ENCODE results near the gene ISM1.

Gene ISM1

DNA sequence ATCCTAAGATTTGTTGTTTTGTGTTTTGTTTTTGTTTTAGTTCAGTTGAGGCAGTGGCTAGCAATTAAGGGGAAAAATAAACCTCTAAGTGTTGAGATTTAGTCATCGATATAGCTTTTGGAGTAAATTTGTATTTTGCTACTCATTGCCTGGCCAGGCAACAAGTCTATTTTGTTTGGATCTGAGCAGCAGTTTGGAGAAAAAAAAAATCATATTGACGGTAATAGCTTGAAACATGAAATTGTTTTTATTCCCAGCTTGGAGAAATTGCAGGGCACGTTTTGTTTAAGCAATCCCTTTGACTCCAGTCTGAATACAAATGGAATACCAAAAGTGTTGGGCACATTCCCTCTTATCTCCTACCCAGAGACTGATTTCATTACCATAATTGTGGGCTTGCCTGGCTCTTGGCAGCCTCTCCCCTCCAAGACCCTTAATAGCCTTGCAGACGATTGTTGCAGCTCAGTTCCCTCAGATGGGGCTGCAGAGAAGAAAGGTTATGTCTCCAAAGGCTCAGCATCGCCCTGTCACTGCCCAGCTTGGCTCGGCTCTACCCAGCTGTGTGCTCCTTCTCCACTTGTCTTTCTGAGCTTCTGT, 56.0 kb downstream of the ISM1 start:
- no peak overlapping the region for H3K4me3 Mint-ChIP-seq
- no peaks in the 10 kb centered on the region for H3K9me3 Mint-ChIP-seq
- no peak for DNase-seq
- H3K27me3 Mint-ChIP-seq: peaks cover 3% of the 10 kb centered on the region
- no peak for ATAC-seq
- no peak overlapping the region for H3K27ac Mint-ChIP-seq
- H3K4me1 Mint-ChIP-seq: no peaks in the 10 kb centered on the region
- peaks cover 7% of the 10 kb centered on the region for H3K36me3 Mint-ChIP-seq (ENCODE audit: low read depth)

DNA sequence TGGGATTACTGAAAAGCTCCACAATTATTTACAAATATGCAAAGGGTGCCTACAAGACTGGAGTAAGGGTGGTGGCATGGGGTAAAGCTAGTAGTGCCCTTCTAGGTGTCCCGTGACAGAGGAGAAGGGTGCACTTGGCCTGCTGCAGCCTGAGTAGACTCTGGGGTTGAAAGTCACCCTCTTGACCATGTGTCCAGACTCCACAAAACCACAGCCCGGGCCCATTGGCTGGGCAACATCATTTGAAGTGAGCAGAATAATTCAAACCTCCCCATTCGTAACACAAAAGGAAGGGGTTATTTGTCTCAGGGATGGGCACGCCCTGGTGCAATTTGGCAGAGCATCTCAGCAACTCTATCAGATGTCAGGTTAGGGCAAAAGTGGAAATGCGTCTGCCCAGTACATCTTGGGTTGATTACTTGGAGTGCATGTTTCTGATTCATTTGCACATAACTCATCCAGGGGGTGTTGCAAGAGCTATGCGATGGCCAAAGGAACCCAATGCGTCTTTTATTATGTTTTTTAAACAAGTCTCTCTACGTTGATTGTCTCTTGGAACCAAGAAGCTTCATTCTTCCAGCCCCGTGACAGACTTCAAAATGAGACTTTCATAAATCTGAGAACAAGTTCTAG, 56.7 kb downstream of the ISM1 start:
- Mint-ChIP-seq H3K27me3 (peaks cover 3% of the 10 kb centered on the region), H3K36me3 (ENCODE audit: low read depth) (peaks cover 2% of the 10 kb centered on the region), H3K9me3 (no peaks in the 10 kb centered on the region), H3K4me1 (no peaks in the 10 kb centered on the region), H3K4me3 (no peak overlapping the region), H3K27ac (no peak overlapping the region)
- no peak for ATAC-seq
- DNase-seq: no peak

DNA sequence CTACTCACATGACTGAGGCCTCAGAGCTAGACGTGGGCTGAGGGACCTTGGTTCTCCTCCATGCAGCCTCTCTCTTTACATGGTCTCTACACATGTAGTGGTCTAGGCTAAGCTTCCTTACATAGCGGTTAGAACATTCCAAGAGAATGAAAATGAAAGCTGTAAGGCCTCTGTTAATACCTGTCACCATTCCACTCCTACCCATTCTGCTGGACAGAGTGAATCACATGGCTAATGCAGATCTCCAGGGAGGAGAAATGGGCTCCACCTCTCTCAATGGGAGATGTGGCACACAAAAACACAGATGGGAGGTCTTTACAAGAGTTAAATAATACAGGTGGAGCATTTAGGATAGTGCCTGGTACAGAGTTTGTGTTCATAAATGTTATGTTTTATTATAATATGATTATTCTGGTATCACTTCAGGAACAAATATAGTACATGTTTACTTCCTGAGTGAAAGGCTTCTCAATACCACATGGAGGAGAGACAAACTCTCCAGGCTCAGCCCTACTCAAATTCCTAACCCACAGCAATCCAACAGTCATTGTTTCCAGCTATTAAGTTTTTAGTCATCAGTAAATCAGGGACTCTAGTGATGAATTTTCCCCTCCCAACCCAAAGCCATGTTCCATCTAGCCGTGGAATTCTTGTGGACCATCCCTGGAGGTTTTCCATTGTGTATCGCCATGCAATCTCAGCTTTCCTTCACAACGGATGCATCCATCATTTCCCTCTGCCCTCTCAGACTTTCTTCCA, 57.9 kb downstream of the ISM1 start:
- Mint-ChIP-seq H3K27ac (no peak overlapping the region), H3K4me3 (no peak overlapping the region), H3K36me3 (ENCODE audit: low read depth) (peaks cover 2% of the 10 kb centered on the region), H3K27me3 (peaks cover 3% of the 10 kb centered on the region), H3K4me1 (no peaks in the 10 kb centered on the region), H3K9me3 (no peaks in the 10 kb centered on the region)
- DNase-seq (no peak), ATAC-seq (no peak)

- H3K27me3 Mint-ChIP-seq: peaks cover 3% of the 10 kb centered on the region
- no peaks in the 10 kb centered on the region for H3K9me3 Mint-ChIP-seq
- no peak for DNase-seq
- no peak overlapping the region for H3K4me3 Mint-ChIP-seq
- H3K36me3 Mint-ChIP-seq (ENCODE audit: low read depth): peaks cover 2% of the 10 kb centered on the region
- no peaks in the 10 kb centered on the region for H3K4me1 Mint-ChIP-seq
- no peak for ATAC-seq
- H3K27ac Mint-ChIP-seq: no peak overlapping the region
Measured at GRCh38 chr20:13280609-13281324, 59.7 kb downstream of the ISM1 start.

DNA sequence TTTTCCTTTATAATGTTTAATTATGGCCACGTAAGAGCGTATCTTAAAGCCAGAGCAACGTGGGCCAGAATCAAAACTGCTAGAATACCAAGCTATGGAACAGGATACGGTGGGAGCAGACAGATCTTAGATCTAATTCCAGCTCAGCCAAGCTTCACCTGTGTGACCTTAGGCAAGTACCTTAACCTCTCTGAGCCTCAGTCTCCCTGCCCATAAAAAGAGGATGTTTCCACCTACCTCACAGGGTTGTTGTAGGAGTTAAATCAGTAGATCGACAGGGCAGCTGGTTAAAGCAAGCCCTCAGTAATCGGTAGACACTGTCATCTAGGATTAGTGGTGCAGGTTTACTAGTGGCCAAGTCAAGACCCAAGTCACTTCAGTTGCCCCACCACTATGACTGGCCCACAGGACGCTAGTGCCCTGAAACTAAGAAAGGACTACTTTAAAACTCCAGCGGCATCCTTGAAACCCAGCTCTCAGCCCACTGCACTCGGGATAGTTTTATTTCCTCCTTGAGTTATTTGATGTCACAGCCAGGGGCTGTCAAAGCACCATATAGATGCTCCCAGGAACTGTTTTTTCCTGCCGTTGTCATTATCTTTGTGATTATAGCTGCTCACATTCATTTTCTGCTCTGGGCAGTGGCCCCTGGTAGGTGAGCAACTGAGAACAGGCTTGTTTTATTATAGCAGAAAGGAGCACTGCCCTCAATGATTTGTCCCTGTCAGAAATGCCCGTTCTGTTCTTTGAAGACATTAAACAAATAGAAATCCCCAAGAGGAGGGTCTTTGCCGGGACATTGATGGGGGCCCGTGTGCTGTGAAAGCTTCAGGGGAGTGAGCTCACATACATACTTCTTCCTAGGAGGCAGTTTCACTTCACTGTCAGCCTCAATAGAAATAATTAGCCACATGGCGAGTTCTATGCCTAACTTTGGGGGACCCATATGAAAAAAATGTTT, 63.1 kb downstream of the ISM1 start:
- Mint-ChIP-seq H3K9me3 (no peaks in the 10 kb centered on the region), H3K36me3 (ENCODE audit: low read depth) (peaks cover 7% of the 10 kb centered on the region), H3K4me3 (no peak overlapping the region), H3K27me3 (peaks cover 3% of the 10 kb centered on the region), H3K4me1 (peaks cover 2% of the 10 kb centered on the region), H3K27ac (no peak overlapping the region)
- ATAC-seq (no peak), DNase-seq (no peak)

DNA sequence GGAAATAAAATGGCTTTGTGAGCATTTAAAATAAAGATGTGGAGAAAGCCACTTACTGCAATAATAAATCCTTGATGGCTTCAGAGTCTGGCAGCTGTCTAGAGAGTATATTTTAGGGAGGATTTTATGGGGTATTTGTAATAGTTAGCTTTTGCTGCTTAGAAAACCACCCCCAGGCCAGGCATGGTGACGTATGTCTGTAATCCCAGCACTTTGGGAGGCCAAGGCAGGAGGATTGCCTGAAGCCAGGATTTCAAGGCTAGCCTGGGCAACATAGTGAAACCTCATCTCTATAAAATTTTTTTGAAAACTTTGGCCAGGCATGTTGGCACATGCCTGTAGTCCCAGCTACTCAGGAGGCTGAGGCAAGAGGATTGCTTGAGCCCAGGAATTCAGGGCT, 63.8 kb downstream of the ISM1 start:
- H3K4me1 Mint-ChIP-seq: peaks cover 2% of the 10 kb centered on the region
- DNase-seq (no peak), ATAC-seq (no peak)
- H3K36me3 Mint-ChIP-seq (ENCODE audit: low read depth): peaks cover 9% of the 10 kb centered on the region
- H3K4me3 Mint-ChIP-seq: no peak overlapping the region
- no peak overlapping the region for H3K27ac Mint-ChIP-seq
- H3K9me3 Mint-ChIP-seq: no peaks in the 10 kb centered on the region
- peaks cover 3% of the 10 kb centered on the region for H3K27me3 Mint-ChIP-seq

GRCh38 chr20:13285408-13285807, 64.3 kb downstream of the ISM1 start:
- H3K4me1 Mint-ChIP-seq: peaks cover 2% of the 10 kb centered on the region
- ATAC-seq (no peak), DNase-seq (no peak)

DNA sequence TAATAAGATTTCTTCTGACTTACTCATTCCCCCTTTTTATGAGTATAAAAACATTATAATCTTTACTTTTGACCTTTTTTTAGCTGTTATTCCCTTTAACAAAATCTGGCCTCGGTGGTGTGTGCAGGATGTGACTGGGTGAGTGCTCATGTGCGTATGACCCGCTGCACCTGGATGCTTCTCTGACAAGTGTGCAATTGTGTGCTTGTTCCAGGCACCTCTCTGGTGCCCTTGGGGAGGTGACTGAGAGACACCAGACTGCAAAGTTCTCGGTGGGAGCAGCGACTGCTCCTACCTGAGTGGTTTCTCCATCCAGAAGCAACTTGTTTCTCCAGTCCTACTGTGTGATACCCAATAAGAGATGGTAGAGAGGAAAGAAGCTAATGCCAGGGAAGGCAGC, 65.0 kb downstream of the ISM1 start:
- Mint-ChIP-seq H3K4me1 (peaks cover 2% of the 10 kb centered on the region), H3K27ac (no peak overlapping the region), H3K4me3 (no peak overlapping the region), H3K9me3 (no peaks in the 10 kb centered on the region), H3K27me3 (peaks cover 3% of the 10 kb centered on the region), H3K36me3 (ENCODE audit: low read depth) (peaks cover 7% of the 10 kb centered on the region)
- no peak for ATAC-seq
- no peak for DNase-seq

More at GRCh38 chr20:13285408-13285807, 64.3 kb downstream of the ISM1 start:
- no peak overlapping the region for H3K27ac Mint-ChIP-seq
- no peak overlapping the region for H3K4me3 Mint-ChIP-seq
- H3K9me3 Mint-ChIP-seq: no peaks in the 10 kb centered on the region
- peaks cover 3% of the 10 kb centered on the region for H3K27me3 Mint-ChIP-seq
- peaks cover 7% of the 10 kb centered on the region for H3K36me3 Mint-ChIP-seq (ENCODE audit: low read depth)

- H3K36me3 Mint-ChIP-seq (ENCODE audit: low read depth): peaks cover 7% of the 10 kb centered on the region
- peaks cover 2% of the 10 kb centered on the region for H3K4me1 Mint-ChIP-seq
- no peak overlapping the region for H3K27ac Mint-ChIP-seq
- H3K9me3 Mint-ChIP-seq: no peaks in the 10 kb centered on the region
- H3K4me3 Mint-ChIP-seq: no peak overlapping the region
- H3K27me3 Mint-ChIP-seq: peaks cover under 1% of the 10 kb centered on the region
- ATAC-seq (no peak), DNase-seq (no peak)
Measured at GRCh38 chr20:13286607-13287006, 65.5 kb downstream of the ISM1 start.

DNA sequence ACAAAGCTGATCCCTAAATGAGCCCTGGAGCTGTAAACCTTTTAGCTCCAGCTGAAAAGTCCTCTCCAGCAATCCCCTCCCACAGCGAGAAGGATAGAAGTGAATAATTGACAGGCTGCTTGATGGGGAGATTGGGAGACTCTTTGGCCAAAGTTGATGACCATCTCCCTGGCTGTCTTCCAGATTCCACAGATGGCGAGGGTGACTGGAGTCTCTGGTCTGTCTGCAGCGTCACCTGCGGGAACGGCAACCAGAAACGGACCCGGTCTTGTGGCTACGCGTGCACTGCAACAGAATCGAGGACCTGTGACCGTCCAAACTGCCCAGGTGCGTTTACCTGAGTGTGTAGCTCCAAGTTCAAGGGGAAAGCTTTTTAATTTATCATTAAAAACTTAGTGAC, 67.3 kb downstream of the ISM1 start:
- Mint-ChIP-seq H3K27ac (no peak overlapping the region), H3K36me3 (ENCODE audit: low read depth) (peaks cover 7% of the 10 kb centered on the region), H3K9me3 (no peaks in the 10 kb centered on the region), H3K27me3 (no peaks in the 10 kb centered on the region), H3K4me3 (no peak overlapping the region), H3K4me1 (peaks cover 2% of the 10 kb centered on the region)
- ATAC-seq (no peak), DNase-seq (no peak)

DNA sequence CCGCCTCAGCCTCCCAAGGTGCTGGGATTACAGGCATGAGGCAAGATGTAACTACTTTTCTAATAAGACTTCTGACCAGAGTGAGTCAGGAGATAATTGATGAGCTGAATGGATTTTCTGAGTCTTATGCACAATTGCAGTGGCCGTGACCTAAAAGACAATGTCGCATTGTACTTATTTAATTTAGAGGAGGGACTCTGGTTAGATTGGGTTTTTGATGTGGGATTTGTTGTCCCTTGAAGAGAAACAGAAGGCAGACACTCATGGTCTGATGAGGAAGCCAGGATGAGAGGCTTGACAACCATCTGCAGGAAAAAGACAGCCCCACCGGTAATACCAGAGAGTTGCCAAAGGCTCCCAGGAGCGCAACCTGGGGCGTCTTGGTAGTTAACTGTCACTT, 68.0 kb downstream of the ISM1 start:
- Mint-ChIP-seq H3K9me3 (no peaks in the 10 kb centered on the region), H3K36me3 (ENCODE audit: low read depth) (peaks cover 7% of the 10 kb centered on the region), H3K4me1 (peaks cover 2% of the 10 kb centered on the region), H3K27ac (no peak overlapping the region), H3K4me3 (no peak overlapping the region), H3K27me3 (no peaks in the 10 kb centered on the region)
- no peak for DNase-seq
- no peak for ATAC-seq

DNA sequence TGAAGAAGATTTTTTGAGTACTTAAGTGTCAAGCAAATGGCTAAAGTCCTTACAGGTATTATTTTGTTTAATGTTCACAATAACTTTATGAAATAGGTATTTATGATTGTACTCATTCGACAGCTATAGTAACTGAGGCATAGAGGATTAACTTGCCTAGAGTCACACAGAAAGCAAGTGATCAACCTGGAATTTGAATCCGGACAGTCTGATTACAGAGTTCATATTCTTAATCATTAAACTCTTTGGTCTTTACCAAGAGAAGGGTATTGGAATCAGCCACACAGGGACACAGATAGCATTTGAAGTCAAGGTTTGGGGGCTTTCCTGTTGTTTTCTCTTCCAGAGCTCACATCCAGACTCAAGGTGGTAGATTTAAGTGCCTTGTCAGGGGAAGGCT, 69.7 kb downstream of the ISM1 start:
- H3K36me3 Mint-ChIP-seq (ENCODE audit: low read depth): peaks cover 10% of the 10 kb centered on the region

GRCh38 chr20:13291157-13291556, 70.1 kb downstream of the ISM1 start:
- Mint-ChIP-seq H3K27me3 (no peaks in the 10 kb centered on the region), H3K36me3 (ENCODE audit: low read depth) (peaks cover 10% of the 10 kb centered on the region), H3K27ac (no peak overlapping the region), H3K9me3 (no peaks in the 10 kb centered on the region), H3K4me3 (no peak overlapping the region), H3K4me1 (peaks cover 2% of the 10 kb centered on the region)
- ATAC-seq: no peak
- no peak for DNase-seq

More for the DNA sequence above, 69.7 kb downstream of the ISM1 start:
- DNase-seq (no peak), ATAC-seq (no peak)
- no peak overlapping the region for H3K27ac Mint-ChIP-seq
- H3K27me3 Mint-ChIP-seq: no peaks in the 10 kb centered on the region
- H3K9me3 Mint-ChIP-seq: no peaks in the 10 kb centered on the region
- H3K4me3 Mint-ChIP-seq: no peak overlapping the region
- peaks cover 2% of the 10 kb centered on the region for H3K4me1 Mint-ChIP-seq

All from activated naive CD8-positive, alpha-beta T cell treated with anti-CD3 and anti-CD28 coated beads, Interleukin-2, amount 50 U/mL, for 24 hours (primary cell).